Measurements from ENCODE around the gene SNRK.

The SNRK gene

DNA sequence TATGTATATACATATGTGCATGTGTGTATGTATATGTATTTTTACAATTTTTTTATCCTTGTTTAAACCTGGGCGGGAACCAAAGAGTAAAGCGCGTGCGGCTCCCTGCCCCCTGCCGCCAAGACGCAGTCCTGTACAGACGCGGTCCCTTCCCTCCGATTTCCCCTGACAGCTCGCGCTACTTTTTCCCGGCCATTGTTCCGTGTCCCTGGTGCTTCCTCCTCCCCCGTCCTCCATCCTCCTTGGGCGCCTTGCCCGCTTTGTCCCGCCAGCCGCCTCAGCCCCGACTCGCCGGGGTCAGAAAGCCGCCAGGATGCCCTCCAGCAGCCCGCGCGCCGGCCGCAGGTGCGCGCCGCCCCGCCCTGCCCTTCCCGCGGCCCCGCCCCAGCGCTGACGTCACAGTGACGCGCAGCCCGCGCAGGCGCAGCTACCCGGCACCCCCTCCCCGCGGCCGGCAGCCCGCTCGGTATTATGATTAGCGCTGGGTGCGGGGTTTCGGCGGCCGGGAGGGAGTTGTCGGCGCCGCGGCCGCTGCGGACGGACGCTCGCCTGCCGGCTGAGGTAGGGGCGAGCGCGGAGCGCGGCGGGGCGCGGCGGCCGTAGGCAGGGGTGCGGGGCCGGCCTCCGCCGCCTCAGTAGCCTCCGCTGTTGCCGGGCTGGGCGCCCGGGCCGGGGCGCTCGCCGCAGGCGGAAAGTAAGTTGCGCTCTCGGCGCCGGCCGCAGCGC, at the start of gene SNRK:
Gene SNRK, plus strand, starts transcription at position 426 of the 726 bp plus-strand sequence. CDS start 16,664 bp downstream, outside the sequence.
- no peaks in the 10 kb centered on the region for H3K9me3 ChIP-seq (ENCODE audit: insufficient read depth, low read depth, low read length)
- H3K4me1 ChIP-seq (ENCODE audit: insufficient read depth, low read length, poor library complexity, severe bottlenecking): peaks cover 43% of the 10 kb centered on the region
- no peaks in the 10 kb centered on the region for H3K9me2 ChIP-seq (replicated peaks; ENCODE audit: low read depth, low read length)
- no peak for TF ChIP-seq EZH2phosphoT487 (IDR thresholded peaks at IDR 0.05; ENCODE audit: borderline replicate concordance)
- peak; percentile 20; the same call in 1 of the 2 replicates for TF ChIP-seq CTCF (conservative IDR thresholded peaks at IDR 0.05; ENCODE audit: low read length)
- H3K36me3 ChIP-seq (ENCODE audit: insufficient read depth, low read length): no peaks in the 10 kb centered on the region
- peaks cover 30% of the 10 kb centered on the region for H4K20me1 ChIP-seq (ENCODE audit: insufficient read depth, low read length, poor library complexity, severe bottlenecking)
- peak within 1 kb of the TSS; percentile 74 for H3K9ac ChIP-seq (ENCODE audit: low read depth, low read length, poor library complexity, severe bottlenecking)
- H3K27me3 ChIP-seq (ENCODE audit: insufficient read depth, low read length, poor library complexity, severe bottlenecking): no peaks in the 10 kb centered on the region
- no peaks in the 10 kb centered on the region for H3F3A ChIP-seq (ENCODE audit: low read depth)
- H3K4me2 ChIP-seq (ENCODE audit: low read depth, low read length, poor library complexity, severe bottlenecking): peak within 1 kb of the TSS; percentile 92
- peaks cover 44% of the 10 kb centered on the region for H3K79me2 ChIP-seq (ENCODE audit: insufficient read depth, low read length)
- H2AFZ ChIP-seq (ENCODE audit: low read length): peak within 1 kb of the TSS; percentile 84
- peak within 1 kb of the TSS; percentile 85 for H3K4me3 ChIP-seq (ENCODE audit: low read length, poor library complexity, severe bottlenecking)

DNA sequence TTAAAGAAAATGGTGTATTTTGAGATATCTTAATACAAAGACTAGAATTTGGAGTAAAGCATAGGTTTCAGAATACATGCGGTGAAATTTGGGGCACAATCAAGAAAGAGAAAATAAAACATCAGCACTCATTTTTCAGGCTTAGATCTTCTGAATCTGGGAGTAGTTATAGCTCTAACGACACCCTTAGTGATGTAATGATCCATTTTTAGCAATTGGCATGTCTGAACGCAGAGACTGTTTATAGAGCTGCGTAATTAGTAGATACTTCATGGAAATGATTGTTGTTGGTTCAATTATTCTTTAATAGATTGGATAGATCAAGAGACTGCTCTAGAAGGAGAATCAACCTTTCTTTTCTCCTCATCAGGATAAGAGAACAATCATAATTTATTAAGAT, 47.5 kb upstream of the SNRK start:
- H3K4me3 ChIP-seq (ENCODE audit: low read length, poor library complexity, severe bottlenecking): no peak overlapping the region
- no peaks in the 10 kb centered on the region for H3K9me2 ChIP-seq (replicated peaks; ENCODE audit: low read depth, low read length)
- H3K79me2 ChIP-seq (ENCODE audit: insufficient read depth, low read length): no peaks in the 10 kb centered on the region
- no peak for TF ChIP-seq EZH2phosphoT487 (IDR thresholded peaks at IDR 0.05; ENCODE audit: borderline replicate concordance)
- no peak for TF ChIP-seq CTCF (conservative IDR thresholded peaks at IDR 0.05; ENCODE audit: low read length)
- no peak overlapping the region for H3K9ac ChIP-seq (ENCODE audit: low read depth, low read length, poor library complexity, severe bottlenecking)
- H3K9me3 ChIP-seq (ENCODE audit: insufficient read depth, low read depth, low read length): peaks cover 5% of the 10 kb centered on the region; the same call in 1 of the 2 replicates
- no peaks in the 10 kb centered on the region for H3K27me3 ChIP-seq (ENCODE audit: insufficient read depth, low read length, poor library complexity, severe bottlenecking)
- no peak overlapping the region for H2AFZ ChIP-seq (ENCODE audit: low read length)
- H3K4me2 ChIP-seq (ENCODE audit: low read depth, low read length, poor library complexity, severe bottlenecking): no peak overlapping the region
- peaks cover 9% of the 10 kb centered on the region for H3K4me1 ChIP-seq (ENCODE audit: insufficient read depth, low read length, poor library complexity, severe bottlenecking)
- no peaks in the 10 kb centered on the region for H4K20me1 ChIP-seq (ENCODE audit: insufficient read depth, low read length, poor library complexity, severe bottlenecking)
- H3F3A ChIP-seq (ENCODE audit: low read depth): no peaks in the 10 kb centered on the region
- H3K36me3 ChIP-seq (ENCODE audit: insufficient read depth, low read length): no peaks in the 10 kb centered on the region

GRCh38 chr3:43239755-43240154, 46.6 kb upstream of the SNRK start:
- H3K27me3 ChIP-seq (ENCODE audit: insufficient read depth, low read length, poor library complexity, severe bottlenecking): no peaks in the 10 kb centered on the region
- no peaks in the 10 kb centered on the region for H3K79me2 ChIP-seq (ENCODE audit: insufficient read depth, low read length)
- H3K9me3 ChIP-seq (ENCODE audit: insufficient read depth, low read depth, low read length): peaks cover 5% of the 10 kb centered on the region; the same call in 1 of the 2 replicates
- H3K4me3 ChIP-seq (ENCODE audit: low read length, poor library complexity, severe bottlenecking): no peak overlapping the region
- no peaks in the 10 kb centered on the region for H3K36me3 ChIP-seq (ENCODE audit: insufficient read depth, low read length)
- TF ChIP-seq EZH2phosphoT487 (IDR thresholded peaks at IDR 0.05; ENCODE audit: borderline replicate concordance) (no peak), CTCF (conservative IDR thresholded peaks at IDR 0.05; ENCODE audit: low read length) (no peak)
- no peak overlapping the region for H3K4me2 ChIP-seq (ENCODE audit: low read depth, low read length, poor library complexity, severe bottlenecking)
- H3F3A ChIP-seq (ENCODE audit: low read depth): no peaks in the 10 kb centered on the region
- peaks cover 16% of the 10 kb centered on the region for H3K4me1 ChIP-seq (ENCODE audit: insufficient read depth, low read length, poor library complexity, severe bottlenecking)
- no peaks in the 10 kb centered on the region for H3K9me2 ChIP-seq (replicated peaks; ENCODE audit: low read depth, low read length)
- H3K9ac ChIP-seq (ENCODE audit: low read depth, low read length, poor library complexity, severe bottlenecking): no peak overlapping the region
- H2AFZ ChIP-seq (ENCODE audit: low read length): no peak overlapping the region
- no peaks in the 10 kb centered on the region for H4K20me1 ChIP-seq (ENCODE audit: insufficient read depth, low read length, poor library complexity, severe bottlenecking)
